ENCODE measurements around the gene FAM32A. TPM values are rescaled to one million over a fixed set of nuclear protein-coding genes. Genes with fewer than 3 reads are reported as not detected.

The FAM32A gene
- polyA plus RNA-seq, 5 donors = 97.1 to 118 (median 108) TPM

DNA sequence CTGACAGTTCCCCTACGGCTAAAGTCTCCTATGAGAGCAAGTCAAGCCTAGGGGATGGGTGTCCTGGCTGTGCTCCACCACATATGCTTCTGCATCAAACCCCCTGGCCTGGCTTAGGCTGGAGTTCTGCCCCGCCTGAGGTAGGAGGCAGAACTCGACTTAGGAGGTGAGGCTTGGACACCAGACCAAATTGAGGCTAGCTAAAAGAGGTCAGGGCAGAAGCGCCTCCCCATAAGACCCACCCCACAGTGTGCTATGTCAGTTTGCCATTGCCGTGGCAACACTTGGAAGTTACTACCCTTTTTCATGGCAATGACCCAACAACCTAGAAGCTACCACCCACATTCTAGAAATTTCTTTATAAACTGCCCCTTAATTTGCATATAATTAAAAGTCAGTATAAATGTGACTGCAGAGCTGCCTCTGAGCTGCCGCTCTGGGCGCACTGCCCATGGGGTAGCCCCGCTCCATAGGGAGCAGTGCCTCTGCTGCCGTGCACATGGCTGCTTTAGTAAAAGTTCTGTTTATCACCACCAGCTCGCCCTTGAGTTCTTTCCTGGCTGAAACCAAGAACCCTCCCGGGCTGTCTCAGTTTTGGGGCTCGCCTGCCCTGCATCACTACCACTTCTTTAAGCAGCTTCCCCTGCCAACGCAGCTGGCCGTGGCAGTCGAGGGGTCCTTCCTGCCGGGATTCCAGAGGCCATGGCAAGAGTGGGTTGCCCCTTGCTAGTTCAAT is 32.7 kb downstream of the FAM32A start:
- DNase-seq = no peak

DNA sequence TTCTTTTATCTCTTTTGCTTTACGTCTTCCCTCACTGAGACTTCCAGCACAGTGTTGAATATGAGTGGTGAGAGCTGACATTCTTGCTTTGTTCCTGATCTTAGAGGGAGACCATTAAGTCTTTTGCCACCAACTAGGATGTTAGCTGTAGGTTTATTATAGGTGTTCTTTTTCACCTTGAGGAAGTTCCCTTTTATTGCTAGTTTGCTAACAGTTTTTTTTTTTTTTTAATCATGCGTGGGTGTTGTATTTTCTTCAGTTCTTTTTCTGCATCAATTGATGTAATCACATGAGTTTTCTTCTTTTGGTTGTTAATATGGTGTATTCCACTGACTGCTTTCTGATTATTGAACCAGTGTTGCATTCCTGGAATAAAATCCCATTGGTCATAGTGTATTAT is 33.6 kb downstream of the FAM32A start:
- DNase-seq = no peak

GRCh38 chr19:16222806-16223205 is 37.6 kb downstream of the FAM32A start:
- DNase-seq = no peak

GRCh38 chr19:16223746-16224145 is 38.5 kb downstream of the FAM32A start:
- no peak for DNase-seq

GRCh38 chr19:16224293-16225045 is 39.3 kb downstream of the FAM32A start:
- no peak for DNase-seq

GRCh38 chr19:16225279-16226183 is 40.3 kb downstream of the FAM32A start:
- no peak for DNase-seq

- DNase-seq = no peak
Observed at GRCh38 chr19:16226184-16226591, 41.0 kb downstream of the FAM32A start.

DNA sequence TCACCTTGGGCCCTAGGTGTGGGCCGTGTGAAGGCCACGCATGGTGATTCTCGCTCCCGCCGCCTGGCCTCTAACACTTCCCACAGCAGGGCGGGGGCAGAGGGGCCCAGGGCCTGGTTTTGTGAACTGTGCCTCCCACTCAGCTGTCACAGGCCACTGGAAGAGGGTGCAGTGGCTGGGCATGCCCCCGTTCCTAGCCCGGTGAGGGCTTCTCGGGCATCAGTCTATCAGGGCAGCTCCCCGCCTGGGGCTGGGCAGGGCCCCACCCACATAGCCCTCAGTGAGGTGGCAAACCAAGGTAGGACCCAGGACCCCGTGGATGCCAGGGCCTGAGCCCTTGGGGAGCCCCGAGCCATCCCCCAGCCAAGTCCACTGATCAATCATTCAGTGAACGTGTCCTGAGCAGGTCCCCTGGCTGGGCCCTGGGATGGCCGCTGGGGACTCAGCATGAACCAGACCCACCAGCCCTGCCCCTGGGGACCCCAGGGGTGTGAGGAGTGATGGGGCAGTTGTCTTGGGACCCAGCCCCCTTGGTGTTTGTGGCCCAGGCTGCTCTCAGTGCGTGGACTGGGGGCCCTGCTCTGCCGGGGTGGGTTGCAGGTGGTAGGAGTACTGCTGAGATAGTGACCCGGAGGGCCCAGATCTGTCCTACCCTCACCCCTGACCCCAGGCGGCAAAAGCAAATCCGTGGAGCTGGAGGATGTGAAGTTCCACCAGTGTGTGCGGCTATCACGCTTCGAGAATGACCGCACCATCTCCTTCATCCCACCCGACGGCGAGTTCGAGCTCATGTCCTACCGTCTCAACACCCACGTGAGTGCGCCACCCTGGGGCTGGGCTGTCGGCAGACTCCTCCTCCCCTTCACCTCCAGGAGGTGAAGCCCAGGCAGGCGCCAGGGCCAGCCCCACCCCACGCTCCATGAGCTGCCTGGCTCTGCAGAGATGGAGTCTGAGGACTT is 41.9 kb downstream of the FAM32A start:
- DNase-seq = no peak

DNA sequence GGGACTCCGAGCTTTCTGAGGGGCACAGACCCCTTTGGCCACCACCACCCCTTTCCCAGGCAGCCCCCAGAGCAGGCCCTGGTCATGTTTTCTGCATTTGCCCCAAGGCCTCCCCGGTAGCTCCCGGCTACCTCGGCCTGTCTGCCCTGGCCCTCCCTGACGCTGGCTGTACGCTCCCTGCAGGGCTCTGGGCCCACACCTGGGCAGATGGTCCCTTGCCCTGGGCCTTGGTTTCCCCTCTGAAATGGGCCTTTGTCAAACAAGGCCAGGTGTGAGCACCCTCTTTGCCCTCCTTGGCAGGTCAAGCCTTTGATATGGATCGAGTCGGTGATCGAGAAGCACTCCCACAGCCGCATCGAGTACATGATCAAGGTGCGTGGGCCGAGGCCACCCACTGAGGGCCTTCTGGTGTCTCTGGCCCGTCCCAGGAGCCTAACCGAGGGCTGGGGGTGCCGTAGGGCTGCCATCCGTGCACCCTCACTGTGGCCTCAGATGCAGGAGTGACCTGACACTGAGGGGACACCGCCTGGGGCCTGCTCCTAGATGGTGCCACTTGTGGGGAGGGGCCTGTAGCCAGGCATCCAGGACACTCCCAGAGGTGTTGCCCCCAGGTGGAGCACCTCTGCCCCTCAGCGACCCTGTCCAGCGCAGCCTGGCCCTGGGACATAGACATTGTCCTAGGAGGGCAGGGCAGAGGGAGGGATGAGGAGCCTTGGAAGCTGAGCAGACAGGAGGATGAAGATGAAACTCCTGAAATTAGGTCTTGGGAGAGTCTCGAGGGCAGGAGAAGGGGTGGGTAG is 42.8 kb downstream of the FAM32A start:
- DNase-seq = no peak

DNA sequence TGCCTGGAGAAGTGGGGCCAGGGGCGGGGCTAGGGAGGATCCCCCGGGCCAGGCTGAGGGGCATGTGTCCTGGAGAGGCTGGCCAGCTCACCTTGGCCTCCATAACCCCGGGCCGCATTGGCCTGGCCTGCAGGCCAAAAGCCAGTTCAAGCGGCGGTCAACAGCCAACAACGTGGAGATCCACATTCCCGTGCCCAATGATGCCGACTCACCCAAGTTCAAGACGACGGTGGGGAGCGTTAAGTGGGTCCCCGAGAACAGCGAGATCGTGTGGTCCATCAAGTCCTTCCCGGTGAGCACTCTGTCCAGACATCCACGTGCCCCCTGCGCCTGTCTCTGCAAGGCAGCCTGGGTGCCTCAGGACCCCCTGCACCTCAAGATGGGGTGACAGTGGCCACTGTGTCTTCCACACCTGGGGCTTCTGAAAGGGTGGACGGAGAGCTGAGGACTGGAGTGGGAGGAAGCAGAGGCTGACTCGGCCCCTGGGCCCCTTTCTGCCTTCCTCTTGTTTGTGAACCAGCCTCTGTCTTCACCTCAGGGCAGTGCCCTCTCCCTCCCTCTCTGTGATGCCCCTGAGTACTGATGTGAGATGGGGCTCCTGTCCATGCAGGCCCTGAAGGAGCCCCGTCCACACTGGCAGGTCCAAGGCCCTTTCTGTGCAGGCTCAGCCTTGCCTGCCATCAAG is 43.6 kb downstream of the FAM32A start:
- DNase-seq = no peak

GRCh38 chr19:16229322-16229641 is 44.1 kb downstream of the FAM32A start:
- no peak for DNase-seq

- no peak for DNase-seq
Observed at GRCh38 chr19:16232127-16232526, 46.9 kb downstream of the FAM32A start.

- DNase-seq = no peak
Observed at GRCh38 chr19:16232568-16232967, 47.4 kb downstream of the FAM32A start.

- no peak for DNase-seq
Observed at GRCh38 chr19:16233081-16233776, 48.0 kb downstream of the FAM32A start.

- DNase-seq = no peak
Observed at GRCh38 chr19:16233836-16234551, 48.8 kb downstream of the FAM32A start.

- DNase-seq = no peak
Observed at GRCh38 chr19:16234552-16235445, 49.6 kb downstream of the FAM32A start.
